Measurements from ENCODE around the gene FKBP6.
"Not testable (repeated sequence)": the region's sequence is repeated elsewhere in the genome, so short reads cannot be mapped to it uniquely, and the experiment has no call there.

FKBP6 gene

GRCh38 chr7:73358590-73359275 is 30.8 kb downstream of the FKBP6 start:
- no peak for DNase-seq

GRCh38 chr7:73359306-73359705 is 31.3 kb downstream of the FKBP6 start:
- no peak for DNase-seq

GRCh38 chr7:73359746-73360375 is 31.9 kb downstream of the FKBP6 start:
- no peak for DNase-seq

GRCh38 chr7:73360590-73360989 is 32.6 kb downstream of the FKBP6 start:
- not testable (repeated sequence) for DNase-seq

- DNase-seq: no peak
These were observed 35.5 kb downstream of the FKBP6 start for GRCh38 chr7:73363225-73364005.

GRCh38 chr7:73364006-73364728 is 36.2 kb downstream of the FKBP6 start:
- DNase-seq: no peak

- DNase-seq: no peak
These were observed 38.2 kb downstream of the FKBP6 start for GRCh38 chr7:73366127-73366526.

GRCh38 chr7:73366990-73367389 is 39.0 kb downstream of the FKBP6 start:
- no peak for DNase-seq

- DNase-seq: no peak
These were observed 41.0 kb downstream of the FKBP6 start for GRCh38 chr7:73369009-73369408.

- DNase-seq: no peak
These were observed 41.7 kb downstream of the FKBP6 start for GRCh38 chr7:73369622-73370021.

- no peak for DNase-seq
These were observed 45.8 kb downstream of the FKBP6 start for GRCh38 chr7:73373741-73374140.

GRCh38 chr7:73376262-73376661 is 48.3 kb downstream of the FKBP6 start:
- not testable (repeated sequence) for DNase-seq

GRCh38 chr7:73376671-73377412 is 48.9 kb downstream of the FKBP6 start:
- no peak for DNase-seq

GRCh38 chr7:73377413-73378200 is 49.6 kb downstream of the FKBP6 start:
- DNase-seq: not testable (repeated sequence)

GRCh38 chr7:73382934-73383503 is 55.1 kb downstream of the FKBP6 start:
- no peak for DNase-seq

- DNase-seq: no peak
These were observed 59.4 kb downstream of the FKBP6 start for GRCh38 chr7:73387221-73387828.

GRCh38 chr7:73387908-73388414 is 60.0 kb downstream of the FKBP6 start:
- DNase-seq: no peak

- no peak for DNase-seq
These were observed 63.4 kb downstream of the FKBP6 start for GRCh38 chr7:73391396-73391795.

GRCh38 chr7:73394422-73394821 is 66.5 kb downstream of the FKBP6 start:
- no peak for DNase-seq

Data from activated CD4-positive, alpha-beta T cell treated with anti-CD3 and anti-CD28 coated beads for 1 hour (primary cell).